NOMO-1 treated with dmso at 0.1 percent for 144 hours (cell line): Measurements from ENCODE around the gene PLA2G10.
"Not testable (repeated sequence)": the region's sequence is repeated elsewhere in the genome, so short reads cannot be mapped to it uniquely, and the experiment has no call there.

Source experiments
- DNase-seq: peaks from one replicate; lab custom pipeline; 2025; ENCODE audit not compliant: unreplicated experiment; lab: John Stamatoyannopoulos, UW

PLA2G10 gene

DNA sequence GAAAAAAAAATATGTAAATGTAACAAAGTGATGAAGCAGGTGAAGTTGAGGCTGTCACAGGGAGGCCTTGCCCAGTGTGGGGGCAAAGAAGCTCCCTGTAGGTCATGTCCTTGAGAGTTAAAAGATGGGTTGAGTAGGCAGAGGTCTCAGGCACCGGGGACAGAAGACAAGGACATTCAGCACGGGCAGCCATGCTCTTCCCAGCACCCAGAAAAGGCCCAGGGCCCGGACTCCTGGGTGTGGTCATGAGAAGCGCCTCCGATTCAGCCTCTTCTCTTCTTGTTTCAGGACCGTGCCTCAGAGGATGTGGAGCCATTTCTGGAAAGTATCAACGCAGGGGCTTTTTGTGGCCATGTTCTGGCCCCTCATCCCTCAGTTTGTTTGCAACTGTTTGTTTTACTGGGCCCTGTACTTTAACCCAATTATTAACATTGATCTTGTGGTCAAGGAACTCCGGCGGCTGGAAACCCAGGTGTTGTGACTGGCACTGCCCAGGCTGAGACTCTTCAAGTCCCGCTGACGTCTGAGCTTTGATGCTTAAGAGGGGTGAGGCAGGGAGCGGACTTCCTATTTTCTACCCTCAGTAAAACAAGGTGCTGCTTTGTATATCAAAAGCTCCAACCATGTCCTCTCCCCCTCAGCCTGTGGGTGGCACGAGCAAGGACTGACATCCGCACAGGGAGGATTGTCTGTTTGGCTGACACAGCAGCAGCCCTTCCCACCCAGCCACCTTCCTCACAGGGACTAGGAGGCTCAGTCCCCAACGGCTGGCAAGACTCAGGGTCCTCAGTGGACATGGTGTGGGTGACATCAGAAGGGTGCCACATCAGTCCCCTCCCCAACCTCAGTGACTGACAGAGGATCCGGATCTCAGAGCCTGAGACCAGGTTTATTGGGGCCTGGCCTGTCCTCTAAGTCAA is 26.5 kb downstream of the PLA2G10 start:
- no peak for DNase-seq

DNA sequence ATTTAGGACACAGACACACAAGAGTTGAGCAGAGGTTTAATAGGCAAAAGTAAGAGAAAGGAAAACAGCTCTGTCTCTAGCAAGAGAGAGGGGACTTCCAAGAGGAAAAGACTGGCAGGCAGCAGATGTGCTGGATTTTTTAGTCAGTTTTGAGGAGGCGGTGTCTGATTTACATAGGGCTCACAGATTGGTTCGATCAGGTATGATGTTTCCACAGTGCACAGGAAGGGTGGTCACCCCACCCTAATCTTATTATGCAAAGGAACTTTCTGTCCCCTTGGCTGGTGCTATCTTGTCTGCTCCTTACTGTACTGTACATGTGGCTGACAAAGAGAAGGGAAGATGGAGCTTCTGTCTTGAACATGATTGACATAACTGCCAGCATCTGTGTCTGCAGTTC is 36.0 kb downstream of the PLA2G10 start:
- peak; percentile 1 for DNase-seq

DNA sequence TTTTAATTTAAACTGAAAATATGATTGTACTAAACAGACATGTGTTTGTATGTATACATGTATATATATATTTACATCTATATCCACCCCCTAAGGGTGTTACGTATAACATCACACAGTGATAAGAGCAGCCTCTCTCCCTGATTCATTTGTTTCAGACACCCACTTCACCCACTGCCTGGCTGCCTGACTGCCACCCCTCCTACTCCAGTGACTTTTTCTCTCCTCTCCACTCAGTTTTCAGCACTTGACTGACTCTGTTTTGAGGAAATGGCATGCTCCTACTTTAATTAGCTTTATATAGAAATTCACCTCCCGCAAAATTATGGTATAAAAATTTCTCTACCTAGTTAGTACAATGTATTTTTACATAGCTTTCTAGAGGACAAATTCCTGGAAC is 41.4 kb downstream of the PLA2G10 start:
- DNase-seq = no peak

DNA sequence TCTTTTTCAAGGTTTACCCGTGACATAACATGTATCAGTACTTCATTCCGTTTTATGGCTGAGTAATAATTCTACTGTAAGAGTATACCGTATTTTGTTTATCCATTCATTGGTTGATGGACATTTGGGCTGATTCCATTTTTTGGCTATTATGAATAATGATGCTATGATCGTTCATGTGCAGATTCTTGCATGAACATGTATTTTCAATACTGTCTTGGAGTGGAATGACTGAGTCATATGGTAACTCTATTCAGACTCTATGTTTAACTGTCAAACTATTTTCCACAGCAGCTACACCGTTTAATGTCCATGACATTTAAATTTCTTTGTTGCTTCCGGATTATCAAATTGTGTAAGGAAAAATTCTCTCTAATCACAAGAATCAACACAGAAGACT is 43.5 kb downstream of the PLA2G10 start:
- DNase-seq = no peak

DNA sequence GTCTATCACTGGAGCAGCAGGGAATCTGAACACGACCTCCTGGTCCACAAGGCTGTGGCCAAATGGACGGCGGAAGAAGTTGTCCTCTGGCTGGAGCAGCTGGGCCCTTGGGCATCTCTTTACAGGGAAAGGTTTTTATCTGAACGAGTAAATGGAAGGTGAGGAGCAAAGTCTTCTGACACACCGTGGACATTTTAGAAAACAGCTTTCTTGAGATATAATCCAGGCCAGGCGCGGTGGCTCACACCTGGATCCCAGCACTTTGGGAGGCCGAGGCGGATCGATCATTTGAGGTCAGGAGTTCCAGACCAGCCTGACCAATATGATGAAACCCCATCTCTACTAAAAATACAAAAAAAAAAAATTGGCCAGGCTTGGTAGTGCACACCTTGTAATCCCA is 44.3 kb downstream of the PLA2G10 start:
- no peak for DNase-seq

DNA sequence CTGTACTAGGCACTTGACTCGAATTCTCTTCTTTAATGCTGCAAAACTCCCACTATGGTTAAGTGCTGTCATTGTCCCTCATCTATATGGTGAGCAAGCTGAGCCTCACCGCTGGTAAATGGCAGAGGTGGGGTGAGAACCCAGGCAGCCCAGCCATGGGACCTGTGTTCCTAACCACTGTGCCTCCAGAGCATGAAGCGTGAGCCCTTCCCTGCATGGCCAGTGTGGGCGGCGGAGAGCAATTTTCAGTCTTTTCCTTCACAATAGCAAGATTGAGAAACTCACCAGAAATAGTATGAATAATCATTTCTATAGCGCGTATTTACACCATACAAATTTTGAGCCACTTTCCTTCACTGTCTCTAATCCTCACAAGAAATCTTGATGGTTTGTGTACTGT is 52.2 kb downstream of the PLA2G10 start:
- no peak for DNase-seq

DNA sequence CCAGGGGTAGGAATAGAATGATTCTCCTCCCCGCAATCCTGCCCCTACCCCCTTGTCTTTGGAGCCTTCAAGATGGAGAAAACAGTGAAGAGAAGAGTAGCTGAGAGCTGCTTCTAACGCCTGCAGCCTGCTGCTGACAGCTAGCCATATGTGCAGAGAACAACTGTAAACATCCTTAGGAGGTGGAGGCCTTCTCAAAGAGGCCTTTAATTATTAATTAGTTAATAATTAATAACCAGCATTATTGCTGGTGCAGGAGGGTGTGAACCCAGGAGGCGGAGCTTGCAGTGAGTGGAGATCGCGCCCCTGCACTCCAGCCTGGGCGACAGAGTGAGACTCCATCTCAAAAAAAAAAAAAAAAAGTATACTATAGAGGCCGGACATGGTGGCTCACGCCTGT is 52.9 kb downstream of the PLA2G10 start:
- no peak for DNase-seq

DNA sequence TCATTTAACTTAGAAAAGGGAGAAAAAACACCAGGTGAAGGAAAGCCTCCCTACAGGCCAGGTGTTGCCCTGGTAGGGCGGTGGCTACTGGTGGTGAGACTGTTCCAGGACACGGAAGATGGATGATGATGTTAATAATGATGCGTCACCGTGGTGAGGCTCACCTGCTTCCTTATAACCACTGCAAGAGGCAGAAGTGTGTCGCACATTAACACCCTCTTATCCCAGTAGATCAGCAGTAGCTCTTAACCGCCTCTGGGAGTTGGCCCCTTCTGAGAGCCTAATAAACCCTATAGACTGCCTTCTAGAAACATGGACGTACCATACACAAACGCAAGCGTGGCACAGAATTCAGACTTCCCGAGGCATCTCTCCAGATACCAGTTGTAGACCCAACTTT is 53.6 kb downstream of the PLA2G10 start:
- DNase-seq = no peak

DNA sequence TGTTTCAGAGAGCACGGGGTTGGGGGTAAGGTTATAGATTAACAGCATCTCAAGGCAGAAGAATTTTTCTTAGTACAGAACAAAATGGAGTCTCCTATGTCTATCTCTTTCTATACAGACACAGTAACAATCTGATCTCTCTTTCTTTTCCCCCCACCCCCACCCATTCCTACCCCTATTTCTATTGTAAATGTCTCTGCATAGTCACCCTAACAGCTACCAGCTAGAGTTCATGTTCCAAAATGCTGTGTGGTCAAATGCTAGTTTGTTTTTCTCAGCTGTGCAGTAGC is 57.2 kb downstream of the PLA2G10 start:
- not testable (repeated sequence) for DNase-seq

DNA sequence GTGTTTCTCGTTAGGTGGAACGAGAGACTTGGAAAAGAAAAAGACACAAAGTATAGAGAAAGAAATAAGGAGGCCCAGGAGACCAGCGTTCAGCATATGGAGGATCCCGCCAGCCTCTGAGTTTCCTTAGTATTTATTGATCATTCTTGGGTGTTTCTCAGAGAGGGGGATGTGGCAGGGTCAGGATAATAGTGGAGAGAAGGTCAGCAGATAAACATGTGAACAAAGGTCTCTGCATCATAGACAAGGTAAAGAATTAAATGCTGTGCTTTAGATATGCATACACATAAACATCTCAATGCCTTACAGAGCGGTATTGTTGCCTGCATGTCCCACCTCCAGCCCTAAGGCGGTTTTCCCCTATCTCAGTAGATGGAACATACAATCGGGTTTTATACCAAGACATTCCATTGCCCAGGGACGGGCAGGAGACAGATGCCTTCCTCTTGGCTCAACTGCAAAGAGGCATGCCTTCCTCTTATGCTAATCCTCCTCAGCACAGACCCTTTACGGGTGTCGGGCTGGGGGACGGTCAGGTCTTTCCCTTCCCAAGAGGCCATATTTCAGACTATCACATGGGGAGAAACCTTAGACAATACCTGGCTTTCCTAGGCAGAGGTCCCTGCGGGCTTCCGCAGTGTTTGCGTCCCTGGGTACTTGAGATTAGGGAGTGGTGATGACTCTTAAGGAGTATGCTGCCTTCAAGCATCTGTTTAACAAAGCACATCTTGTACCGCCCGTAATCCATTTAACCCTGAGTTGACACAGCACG is 57.7 kb downstream of the PLA2G10 start:
- DNase-seq = not testable (repeated sequence)

DNA sequence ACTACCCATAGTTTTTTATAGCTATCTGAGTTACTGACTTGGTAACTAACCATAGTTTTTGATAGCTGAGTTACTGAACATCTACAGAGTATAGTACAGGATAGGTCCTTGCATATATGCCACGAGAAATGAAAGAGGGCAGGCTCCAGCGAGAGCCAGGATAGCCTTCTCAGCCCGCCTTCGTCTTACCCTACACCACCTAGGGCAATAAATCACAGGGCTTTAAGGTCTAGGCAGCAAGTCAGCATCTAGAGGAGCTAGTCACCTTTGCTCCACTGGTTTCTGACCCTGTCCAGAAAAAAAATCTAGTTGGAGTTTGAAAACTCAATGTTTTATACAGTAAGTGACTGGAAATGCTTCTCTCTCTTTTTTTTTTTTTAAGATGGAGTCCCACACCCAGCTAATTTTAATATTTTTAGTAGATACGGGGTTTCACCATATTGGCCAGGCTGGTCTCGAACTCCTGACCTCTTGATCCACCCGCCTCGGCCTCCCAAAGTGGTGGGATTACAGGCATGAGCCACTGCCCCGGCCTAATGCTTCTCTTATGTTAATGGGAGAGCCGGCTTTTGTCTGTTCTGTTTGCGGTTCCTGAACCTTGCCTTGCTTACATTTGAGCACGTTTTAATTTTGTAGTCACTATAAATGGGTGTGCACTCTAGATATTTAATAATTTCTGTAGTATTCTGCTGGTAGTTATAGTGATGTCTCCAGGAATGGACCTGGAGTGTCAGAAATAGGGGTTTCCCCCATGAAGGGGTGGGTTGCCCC is 58.5 kb downstream of the PLA2G10 start:
- DNase-seq = no peak

DNA sequence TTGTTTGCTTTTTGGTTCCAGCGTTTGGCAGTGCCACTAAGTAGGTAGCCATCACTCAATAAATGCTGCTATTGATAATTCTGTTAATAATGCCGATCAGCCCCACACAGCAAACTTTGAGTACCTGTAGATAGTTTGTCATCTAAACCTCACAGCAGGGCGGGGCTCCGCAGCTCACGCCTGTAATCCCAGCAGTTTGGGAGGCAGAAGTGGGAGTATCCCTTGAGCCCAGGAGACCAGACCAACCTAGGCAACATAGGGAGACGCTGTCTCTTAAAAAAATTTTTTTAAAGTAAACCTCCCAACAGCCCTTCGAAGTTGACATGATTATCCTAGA is 59.8 kb downstream of the PLA2G10 start:
- DNase-seq = no peak

DNA sequence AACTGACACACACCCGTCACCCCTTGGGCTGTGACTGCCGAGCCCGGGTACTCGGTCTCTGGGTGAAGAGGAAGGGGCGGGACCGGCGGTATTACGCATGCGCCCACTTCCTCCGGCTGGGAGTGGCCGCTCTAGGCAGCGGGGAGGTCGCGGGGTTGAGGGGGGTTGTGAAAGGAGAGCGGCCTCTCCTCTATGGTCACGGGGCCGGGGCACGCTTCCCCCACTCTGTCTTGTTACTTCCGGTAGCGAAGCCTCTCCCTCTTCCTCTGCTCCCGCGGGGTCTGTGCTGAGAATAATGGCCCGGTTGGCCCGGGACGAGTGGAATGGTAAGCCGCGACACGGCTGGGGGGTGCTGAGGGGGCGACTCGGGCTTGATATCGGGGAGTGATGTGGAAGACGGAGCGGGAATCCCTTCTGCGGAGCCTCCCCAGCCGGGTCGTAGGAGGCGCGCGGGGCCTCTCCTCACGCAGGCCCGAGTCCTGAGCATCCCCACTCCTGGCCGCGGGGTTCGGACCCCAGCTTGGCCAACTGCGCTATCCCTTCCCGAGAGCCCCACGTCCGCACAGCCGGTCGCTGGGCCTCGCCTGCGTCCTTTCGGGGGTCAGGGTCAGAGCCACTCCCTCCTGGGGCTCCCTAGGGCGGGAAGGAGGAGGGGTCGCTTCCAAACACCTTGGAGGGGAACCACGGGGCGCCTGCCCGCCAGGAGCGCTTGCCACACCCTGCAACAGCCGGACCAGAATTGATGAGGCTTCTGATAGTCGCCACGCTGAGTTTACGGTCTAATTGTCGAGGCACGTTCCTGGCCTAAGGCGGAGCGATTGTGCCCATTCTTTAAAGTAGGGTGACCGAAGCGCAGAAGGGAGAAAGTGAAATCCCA is 61.2 kb downstream of the PLA2G10 start, which contains the start of gene BFAR:
Gene BFAR (plus strand): TSS at position 259 of the 877 bp plus-strand sequence. CDS start 11,396 bp downstream, outside the sequence.
- peak; percentile 96 for DNase-seq

DNA sequence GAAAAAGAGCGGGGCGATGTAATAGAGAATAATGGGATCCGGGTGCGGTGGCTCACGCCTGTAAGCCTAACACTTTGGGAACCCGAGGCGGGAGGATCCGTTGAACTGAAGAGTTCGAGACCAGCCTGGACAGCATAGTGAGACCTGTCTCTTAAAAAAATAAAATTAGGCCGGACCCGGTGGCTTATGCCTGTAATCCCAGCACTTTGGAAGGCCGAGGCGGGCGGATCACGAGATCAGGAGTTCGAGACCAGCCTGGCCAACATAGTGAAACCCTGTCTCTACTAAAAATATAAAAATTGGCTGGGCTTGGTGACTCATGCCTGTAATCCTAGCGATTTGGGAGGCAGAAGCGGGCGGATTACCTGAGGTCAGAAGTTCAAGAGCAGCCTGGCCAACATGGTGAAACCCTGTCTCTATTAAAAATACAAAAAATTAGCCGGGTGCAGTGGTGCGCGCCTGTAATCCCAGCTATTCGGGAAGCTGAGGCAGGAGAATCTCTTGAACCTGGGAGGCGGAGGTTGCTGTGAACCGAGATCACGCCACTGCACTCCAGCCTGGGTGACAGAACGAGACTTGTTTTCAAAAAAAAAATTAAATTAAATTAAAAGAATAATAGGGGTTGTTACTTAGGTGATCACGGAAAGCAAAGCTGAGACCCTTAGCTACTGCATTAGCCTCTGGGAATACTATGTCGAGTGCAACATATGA is 63.3 kb downstream of the PLA2G10 start:
- not testable (repeated sequence) for DNase-seq

DNA sequence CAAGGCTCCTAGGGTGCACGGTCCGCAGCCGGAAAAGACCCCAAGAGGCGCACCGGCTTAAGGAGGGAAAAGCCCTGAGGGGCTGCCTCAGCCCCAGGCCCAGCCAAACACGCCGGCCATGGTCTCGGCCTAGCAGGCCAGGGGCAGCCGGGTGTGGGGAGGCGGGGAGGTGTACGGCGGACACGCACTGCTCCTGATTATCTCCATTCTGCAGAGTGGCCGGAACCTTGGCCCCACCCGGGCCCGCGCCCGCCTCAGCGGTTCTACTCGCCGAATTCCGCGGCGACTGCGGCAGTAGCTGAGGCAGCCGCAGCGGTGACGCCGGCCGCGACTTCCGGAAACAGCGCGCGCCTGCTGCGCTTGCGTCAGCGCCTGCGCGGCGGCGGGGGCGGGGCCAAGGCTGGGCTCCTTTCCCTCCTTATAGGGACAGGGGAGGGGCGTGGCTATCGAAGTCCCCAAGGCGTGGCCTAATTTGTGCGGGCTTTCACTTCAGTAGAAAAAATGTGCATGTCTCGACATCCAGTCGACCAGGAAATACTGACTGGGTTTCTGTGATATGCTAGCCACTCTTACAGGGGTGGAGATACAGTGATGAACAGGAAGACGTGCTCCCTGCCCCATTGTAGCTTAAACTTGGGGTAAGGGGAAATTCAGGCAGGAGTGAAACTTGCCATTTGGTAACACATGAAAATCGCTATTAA is 64.0 kb downstream of the PLA2G10 start, which contains the start of gene PARN:
Gene PARN (minus strand): TSS at position 342 of the 701 bp plus-strand sequence. CDS start 135 bp downstream, at position 207.
- DNase-seq = peak; percentile 93

DNA sequence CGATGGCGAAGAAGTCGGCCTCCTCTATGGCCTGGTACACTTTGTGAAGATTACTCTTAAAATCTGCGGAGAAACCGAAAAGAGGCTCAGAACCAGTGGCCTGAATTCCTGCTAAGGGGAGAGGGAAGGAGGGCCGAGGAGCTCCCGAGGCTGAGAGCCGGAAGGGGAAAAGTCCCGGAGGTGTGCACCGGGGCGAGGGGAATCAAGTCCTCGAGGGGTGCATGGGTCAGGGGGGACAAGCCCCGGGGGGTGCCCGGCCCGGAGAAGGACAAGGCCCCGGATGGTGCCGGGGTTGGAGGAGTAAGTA is 64.5 kb downstream of the PLA2G10 start:
- DNase-seq = no peak

DNA sequence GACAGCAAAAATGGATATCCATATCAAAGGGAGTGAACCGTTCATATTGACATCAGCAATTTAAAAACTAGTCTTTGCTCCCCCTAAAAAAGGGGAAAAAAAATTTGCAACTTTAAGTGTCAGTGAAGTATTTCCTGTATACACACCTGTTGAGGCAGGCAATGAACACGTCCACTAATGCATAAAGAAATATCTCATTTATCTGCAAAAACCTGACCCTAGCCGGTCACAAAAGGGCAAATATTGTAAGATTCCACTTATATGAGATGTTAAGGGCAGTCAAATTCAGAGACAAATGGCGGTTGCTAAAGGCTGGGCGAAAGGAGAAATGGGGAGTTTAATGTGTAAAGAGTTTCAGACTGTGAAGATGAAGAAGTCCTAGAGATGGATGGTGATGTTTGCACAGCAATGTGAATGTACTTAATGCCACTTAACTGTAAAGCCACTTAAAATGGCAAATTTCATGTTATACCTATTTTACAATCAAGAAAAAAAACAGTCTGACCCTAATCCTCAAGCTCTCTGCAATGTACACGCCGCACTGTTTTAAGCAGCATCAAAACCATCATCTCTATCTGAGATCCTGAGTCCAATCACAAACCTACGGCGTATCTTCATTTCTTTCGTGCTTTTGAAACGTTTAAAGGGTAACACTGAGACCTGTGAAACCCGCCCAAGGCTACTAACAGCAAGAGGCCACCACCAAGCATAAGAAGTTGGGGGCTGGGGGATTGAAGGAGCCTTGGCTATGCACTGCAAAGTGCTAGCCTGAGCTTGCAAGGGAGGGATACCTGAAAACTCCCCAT is 65.1 kb downstream of the PLA2G10 start:
- DNase-seq = peak; percentile 3

DNA sequence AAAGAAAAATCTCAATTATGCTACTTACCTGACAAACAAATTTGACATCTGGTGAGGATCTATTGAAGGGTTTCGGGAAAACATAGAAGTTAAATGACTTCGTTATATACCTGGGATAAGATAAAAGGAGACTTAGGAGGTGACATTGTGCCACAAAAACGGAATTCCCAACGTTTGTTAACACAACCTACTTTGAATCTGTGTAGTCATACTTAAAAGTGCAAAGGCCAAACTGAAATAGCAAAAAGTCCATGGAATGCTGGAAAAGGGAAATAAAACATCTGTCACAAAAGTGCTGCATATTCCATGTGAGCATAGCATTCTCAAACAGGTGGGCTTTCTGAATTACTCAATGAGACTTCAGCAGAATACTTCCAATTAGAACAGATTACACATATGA is 67.0 kb downstream of the PLA2G10 start:
- no peak for DNase-seq
